ENCODE results near the gene CIAO3.
A peak's percentile ranks its signal among the peaks of the same experiment; 100 is the strongest.
"Not testable (repeated sequence)": the region's sequence is repeated elsewhere in the genome, so short reads cannot be mapped to it uniquely, and the experiment has no call there.

Gene CIAO3

DNA sequence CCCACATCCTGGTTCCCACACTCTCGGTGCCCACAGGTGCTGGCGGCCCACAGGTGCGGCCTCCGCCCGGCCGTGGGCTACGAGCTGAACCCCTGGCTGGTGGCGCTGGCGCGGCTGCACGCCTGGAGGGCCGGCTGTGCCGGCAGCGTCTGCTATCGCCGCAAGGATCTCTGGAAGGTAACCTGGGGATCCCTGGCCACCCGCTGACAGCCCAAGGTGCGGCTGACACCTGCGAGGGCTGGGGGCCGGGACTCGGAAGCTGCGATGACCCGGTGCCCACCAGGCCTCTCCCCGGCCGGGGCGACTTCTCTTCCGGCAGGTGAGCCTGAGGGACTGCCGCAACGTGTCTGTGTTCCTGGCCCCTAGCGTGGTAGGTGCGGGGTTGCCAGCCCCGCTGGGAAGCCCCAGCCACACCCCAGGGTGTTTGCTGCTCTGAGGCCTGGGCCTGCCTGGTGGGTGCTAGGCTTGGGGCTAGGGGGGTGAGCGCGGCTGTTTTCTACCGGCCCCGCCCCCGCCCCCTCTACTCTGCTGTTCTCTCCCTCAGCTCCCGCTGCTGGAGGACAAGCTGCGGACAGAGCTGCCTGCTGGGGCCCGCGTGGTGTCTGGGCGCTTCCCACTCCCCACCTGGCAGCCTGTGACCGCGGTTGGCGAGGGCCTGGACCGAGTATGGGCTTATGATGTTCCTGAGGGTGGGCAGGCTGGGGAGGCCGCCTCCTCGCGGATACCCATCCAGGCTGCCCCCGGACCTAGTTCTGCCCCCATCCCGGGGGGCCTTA is 18.8 kb downstream of the CIAO3 start:
- DNase-seq: no peak

GRCh38 chr16:720990-721764 is 19.6 kb downstream of the CIAO3 start, which contains the start of gene ANTKMT:
TSS of gene ANTKMT (plus strand) at chr16:721146. CDS start at chr16:721275, 129 bp downstream.
- peak; percentile 90 for DNase-seq

- peak; percentile 65 for DNase-seq
Observed at GRCh38 chr16:720447-720989, 20.3 kb downstream of the CIAO3 start.

DNA sequence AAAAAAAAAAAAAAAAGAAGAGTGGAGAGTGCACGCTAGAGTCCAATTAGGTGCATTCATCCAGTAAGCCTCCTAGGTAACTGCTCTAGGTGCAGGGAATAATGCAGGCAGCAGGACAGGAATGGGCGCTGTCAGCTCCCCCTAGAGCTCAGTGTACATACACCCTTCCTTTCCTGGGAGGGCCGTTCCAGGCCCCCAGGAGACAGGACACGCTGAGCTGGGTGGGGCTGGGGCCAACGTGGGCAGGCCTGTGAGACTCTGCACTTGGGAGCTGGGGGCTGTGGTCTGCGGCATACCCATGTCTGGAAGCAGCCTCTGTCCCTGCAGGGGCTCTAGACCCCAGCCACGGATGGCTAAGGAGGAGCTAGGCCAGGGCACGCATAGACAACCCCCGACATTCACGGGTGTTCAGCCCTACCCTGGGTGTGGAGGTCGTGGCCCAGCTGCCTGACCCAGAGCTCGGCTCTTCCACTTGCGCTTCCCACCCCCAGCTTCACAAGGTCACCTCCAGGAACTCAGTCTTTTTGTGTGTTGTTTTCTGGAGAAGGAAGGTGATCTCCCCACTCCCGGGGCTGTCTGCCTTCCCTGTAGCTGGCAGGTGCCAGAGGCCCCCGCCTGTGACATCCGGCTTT is 20.9 kb downstream of the CIAO3 start:
- peak; percentile 60 for DNase-seq

- no peak for DNase-seq
Observed at GRCh38 chr16:718922-719321, 21.9 kb downstream of the CIAO3 start.

DNA sequence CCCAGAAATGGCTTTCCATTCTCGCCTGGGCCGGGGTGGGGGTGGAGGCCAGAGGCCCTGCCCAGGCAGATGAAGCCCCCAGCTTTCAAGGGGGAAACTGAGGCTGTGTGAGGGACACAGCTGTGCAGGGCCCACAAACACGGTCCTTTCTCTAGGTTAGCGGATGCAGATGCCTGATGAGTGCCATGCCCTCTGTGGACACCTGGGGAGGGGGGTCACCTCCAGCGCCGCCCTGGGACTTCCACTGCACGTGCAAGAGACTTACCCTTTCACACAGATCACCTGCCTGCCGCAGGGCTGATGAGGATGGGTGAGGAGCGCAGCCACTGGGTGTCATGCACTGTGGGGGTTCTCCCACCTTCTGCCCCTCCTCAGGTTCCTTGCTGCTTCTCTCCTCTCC is 22.4 kb downstream of the CIAO3 start:
- no peak for DNase-seq

- DNase-seq: no peak
Observed at GRCh38 chr16:717450-718245, 23.1 kb downstream of the CIAO3 start.

- no peak for DNase-seq
Observed at GRCh38 chr16:716768-717325, 23.9 kb downstream of the CIAO3 start.

GRCh38 chr16:716200-716568 is 24.6 kb downstream of the CIAO3 start:
- peak; percentile 34 for DNase-seq

GRCh38 chr16:715477-716199 is 25.2 kb downstream of the CIAO3 start:
- DNase-seq: peak; percentile 34

GRCh38 chr16:714558-715476 is 26.0 kb downstream of the CIAO3 start, which contains the start of gene METRN:
TSS of gene METRN (plus strand) at chr16:715118. CDS start at chr16:715290, 172 bp downstream.
- DNase-seq: peak; percentile 71

- no peak for DNase-seq
Observed at GRCh38 chr16:714079-714478, 26.7 kb downstream of the CIAO3 start.

DNA sequence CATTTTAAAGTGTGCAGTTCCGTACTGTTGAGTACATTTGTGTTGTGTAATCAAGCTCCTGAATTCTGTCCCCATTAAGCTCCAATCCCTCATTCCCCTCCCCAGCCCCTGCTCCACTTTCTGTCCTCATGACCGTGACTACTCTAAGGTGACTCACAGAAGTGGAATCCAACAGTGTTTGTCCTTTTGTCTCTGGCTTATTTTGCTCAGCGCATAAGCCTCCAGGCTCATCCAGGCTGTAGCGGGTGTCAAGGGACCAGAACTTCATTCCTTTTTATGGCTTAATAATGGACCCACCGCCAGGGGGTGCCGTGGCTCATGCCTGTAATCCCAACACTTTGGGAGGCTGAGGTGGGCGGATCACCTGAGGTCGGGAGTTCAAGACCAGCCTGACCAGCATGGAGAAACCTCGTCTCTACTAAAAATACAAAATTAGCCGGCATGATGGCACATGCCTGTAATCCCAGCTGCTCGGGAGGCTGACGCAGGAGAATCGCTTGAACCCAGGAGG is 28.0 kb downstream of the CIAO3 start:
- not testable (repeated sequence) for DNase-seq

- peak; percentile 54 for DNase-seq
Observed at GRCh38 chr16:711548-712320, 29.1 kb downstream of the CIAO3 start.

GRCh38 chr16:711084-711483 is 29.7 kb downstream of the CIAO3 start:
- no peak for DNase-seq

GRCh38 chr16:710500-711075 is 30.2 kb downstream of the CIAO3 start:
- DNase-seq: no peak

GRCh38 chr16:709566-710499 is 31.0 kb downstream of the CIAO3 start:
- peak; percentile 96 for DNase-seq

- no peak for DNase-seq
Observed at GRCh38 chr16:708959-709358, 31.8 kb downstream of the CIAO3 start.
